ENCODE data around the gene GOLIM4.
"Not testable (repeated sequence)": the region's sequence is repeated elsewhere in the genome, so short reads cannot be mapped to it uniquely, and the experiment has no call there.

The GOLIM4 gene

DNA sequence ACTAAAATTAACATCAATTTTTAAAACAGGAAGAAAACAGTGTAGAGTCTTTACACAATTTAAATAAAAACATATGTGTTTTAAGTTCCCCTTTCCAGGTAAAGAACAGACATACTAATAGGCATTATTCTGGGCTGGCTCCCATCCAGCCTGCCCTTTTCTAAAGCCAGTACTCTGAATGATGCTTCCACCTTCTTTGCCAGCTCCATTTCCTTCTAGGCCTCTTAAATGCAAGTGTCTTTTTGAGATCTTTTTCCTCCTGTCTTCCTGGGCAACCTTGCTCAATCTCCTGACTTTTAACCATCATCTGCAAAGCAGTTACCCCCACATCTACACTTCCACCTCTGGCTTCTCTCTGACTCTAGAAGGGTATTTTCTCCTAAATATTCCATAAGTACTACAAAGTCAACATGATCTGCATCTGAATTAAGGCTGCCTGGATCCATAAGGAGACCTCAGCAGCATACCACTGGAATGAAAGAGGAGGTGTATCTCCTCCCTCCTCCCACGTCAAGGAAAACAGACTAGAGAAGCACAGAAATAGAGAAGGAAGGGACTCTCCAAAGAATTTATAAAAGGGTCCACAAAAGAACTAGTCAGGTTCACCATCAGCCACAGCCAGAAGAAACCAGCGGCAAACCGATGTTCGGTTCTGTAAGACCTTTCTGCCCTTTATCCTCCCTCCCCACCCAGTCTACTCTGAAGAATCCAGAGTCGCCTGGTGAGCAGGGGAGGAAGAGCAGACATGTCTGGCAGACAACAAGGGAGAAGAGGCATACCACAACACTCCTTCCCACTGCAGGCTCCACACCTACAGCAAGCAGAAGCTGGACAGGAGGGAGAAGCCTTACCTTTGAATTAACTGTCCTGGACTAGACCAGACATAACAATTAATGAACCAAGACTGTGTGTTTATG is 47.1 kb downstream of the GOLIM4 start:
- DNase-seq (ENCODE audit: low spot score): no peak

- no peak for DNase-seq (ENCODE audit: low spot score)
These were observed 47.8 kb downstream of the GOLIM4 start for GRCh38 chr3:168047936-168048335.

DNA sequence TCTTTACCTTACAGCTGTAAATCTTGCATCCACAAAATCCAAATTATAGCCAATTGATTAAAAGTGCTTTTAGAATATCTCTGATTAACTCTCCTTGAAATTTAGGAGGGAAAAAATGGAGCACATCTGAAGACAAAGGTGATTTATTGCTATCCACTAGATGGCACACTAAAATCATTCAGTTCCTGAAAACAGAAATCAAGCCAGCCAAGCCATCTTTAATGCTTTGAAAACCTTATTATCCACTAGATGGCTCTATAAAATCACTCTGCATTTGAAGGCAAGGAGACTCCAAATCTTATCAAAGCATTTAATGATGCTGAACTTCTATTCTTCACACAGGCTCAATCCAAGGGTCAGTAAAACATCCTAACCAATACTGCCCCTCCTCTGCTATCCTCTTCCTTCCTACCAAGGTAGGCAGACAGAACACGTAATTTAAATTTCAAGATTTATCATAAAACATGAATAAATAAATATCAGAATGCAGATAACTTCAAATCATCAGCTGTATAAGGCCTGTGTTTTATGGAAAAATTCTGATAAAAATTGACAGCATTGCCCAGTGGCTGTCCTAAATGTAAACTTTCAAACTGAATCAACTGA is 48.4 kb downstream of the GOLIM4 start:
- peak; percentile 69 for DNase-seq (ENCODE audit: low spot score)

DNA sequence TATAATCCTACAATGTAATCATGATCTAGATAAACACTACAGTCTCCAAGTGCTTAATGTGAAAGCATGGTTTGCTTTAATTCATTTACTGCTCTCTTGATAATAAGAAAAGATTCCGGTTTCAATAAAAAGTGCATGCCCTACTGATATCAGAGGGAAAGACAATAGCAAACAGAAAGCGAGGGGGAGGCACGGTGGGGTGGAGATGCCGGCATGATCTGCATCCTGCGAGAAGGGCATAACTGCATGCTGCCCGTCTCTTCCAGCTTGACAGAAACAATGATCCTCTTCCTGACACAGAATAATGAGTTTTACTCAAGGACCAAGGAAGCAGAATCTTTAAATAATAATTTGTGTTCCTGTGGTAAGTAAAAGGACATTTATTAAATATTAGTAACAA is 51.7 kb downstream of the GOLIM4 start:
- DNase-seq (ENCODE audit: low spot score): no peak

DNA sequence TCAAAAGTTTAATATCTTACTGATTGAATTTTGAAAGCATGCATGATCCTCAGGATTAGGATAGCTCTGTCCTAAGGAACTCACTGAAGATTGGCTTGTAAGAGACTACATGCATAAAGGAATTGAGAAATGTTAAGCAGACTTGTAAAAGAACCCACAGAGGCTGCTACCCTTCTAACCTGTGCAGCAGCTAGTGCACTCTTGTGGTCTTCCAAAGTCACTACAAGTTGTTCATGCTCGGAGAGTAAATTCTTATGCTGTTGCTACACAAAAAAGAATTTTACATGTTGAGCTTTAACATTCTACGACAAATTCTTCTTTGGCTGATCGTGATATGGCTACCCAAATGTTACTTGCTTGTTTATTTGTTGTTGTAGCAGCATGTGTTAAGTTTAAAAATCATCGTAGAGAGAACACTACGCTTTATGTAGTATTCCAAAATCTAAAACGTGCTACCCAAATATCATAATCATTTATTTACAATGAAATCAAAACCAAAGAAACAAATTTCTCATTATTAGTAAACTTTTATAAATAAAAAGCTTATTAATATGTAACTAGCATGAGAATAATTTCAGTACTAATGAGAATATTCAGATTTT is 55.0 kb downstream of the GOLIM4 start:
- peak; percentile 58 for DNase-seq (ENCODE audit: low spot score)

- no peak for DNase-seq (ENCODE audit: low spot score)
These were observed 58.7 kb downstream of the GOLIM4 start for GRCh38 chr3:168037020-168037419.

DNA sequence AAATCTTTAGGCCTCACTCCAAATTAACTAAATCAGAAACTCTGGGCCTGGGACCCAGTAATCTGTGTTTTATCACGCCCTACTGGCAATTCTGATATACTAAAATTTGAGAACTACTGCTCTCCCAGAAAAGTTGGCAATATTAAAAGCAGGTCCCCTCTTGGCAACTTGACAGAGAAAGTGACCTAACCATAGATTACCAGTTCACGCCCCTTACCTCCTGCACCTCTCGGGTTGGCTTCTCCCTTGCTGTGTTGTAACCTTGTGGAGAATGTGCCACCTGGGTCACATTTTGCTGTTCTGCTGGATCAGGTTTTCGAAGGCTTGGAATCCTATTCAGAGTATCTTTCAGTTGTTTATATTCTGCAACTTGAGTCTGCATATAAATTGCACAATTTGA is 59.1 kb downstream of the GOLIM4 start:
- DNase-seq (ENCODE audit: low spot score): no peak

GRCh38 chr3:168034152-168034928 is 61.4 kb downstream of the GOLIM4 start:
- DNase-seq (ENCODE audit: low spot score): peak; percentile 75

GRCh38 chr3:168030577-168030976 is 65.1 kb downstream of the GOLIM4 start:
- no peak for DNase-seq (ENCODE audit: low spot score)

- DNase-seq (ENCODE audit: low spot score): no peak
These were observed 66.0 kb downstream of the GOLIM4 start for GRCh38 chr3:168029705-168030104.

DNA sequence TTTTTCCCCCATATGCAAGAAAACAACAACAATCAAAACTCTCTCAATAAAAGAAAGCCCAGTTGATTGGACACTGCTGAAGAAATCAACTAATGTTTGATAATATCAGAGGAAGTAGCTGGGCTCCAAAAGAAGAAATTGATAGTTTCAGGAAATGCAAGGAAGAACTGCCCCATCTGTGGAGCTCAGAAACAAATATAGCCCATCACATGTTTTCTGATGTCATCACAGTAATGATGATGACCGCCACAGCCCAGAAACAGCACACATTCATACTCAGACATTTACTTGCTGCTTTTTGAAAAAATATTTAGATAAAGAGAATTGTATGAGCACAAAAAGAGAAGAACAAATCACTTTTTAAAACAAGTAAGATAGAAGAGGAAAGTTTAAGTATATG is 67.6 kb downstream of the GOLIM4 start:
- DNase-seq (ENCODE audit: low spot score): no peak

GRCh38 chr3:168026764-168027163 is 69.0 kb downstream of the GOLIM4 start:
- DNase-seq (ENCODE audit: low spot score): no peak

DNA sequence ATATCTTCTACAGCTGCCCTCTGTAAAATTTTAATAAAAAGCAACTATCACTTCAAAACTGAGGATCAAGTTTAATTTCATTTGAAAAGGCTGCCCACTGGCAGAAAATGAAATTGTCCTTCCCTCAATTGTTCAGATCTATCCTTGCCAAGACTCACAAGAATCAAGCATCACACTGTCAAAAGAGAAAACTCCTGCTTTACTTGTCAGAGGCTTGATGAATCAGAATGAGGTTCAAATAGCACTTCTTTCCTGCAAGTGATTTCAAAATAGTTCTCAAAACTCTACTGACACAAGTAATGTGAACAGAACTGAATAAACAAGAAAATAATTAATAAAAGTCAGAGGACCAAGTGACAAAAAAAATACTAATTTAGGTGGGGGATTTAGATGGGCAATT is 70.6 kb downstream of the GOLIM4 start:
- DNase-seq (ENCODE audit: low spot score): peak; percentile 4

GRCh38 chr3:168024537-168024941 is 71.2 kb downstream of the GOLIM4 start:
- peak; percentile 80 for DNase-seq (ENCODE audit: low spot score)

DNA sequence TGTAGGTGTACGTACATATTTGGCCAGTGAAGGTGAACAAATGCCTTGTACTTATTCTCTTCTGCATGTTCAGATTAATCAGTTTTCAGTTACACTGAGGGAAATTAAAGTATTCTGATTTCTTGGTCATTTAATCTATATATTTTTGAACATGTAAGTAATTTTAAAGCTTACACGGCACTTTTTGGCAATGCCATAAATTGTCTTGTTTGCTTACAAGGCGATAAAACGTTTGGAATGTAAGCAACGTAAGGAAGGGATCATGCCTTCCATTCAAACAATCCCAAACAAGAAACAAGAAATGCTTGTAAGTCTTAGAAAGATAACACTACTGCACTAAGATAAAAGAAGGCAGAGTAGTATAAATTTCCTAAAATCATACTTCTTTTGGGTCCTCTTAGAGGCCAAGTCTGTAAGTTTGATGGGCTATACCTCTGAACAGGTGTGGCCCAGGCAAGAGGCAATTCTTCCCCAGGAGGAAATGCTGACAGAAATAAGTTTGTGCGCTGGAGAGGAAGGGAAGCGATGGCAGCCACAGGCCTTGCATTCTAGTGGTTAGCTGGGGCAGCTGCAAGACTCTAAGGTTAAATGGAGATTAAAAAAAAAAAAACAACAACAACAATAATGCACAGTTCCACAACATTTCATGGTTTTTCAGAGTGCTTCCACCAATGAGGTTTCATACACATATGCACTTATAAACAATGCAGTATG is 73.8 kb downstream of the GOLIM4 start:
- no peak for DNase-seq (ENCODE audit: low spot score)

DNA sequence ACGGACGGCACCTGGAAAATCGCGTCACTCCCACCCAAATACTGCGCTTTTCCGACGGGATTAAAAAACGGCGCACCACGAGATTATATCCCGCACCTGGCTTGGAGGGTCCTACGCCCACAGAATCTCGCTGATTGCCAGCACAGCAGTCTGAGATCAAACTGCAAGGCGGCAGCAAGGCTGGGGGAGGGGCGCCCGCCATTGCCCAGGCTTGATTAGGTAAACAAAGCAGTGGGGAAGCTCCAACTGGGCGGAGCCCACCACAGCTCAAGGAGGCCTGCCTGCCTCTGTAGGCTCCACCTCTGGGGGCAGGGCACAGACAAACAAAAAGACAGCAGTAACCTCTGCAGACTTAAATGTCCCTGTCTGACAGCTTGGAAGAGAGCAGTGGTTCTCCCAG is 84.4 kb downstream of the GOLIM4 start:
- not testable (repeated sequence) for DNase-seq (ENCODE audit: low spot score)

DNA sequence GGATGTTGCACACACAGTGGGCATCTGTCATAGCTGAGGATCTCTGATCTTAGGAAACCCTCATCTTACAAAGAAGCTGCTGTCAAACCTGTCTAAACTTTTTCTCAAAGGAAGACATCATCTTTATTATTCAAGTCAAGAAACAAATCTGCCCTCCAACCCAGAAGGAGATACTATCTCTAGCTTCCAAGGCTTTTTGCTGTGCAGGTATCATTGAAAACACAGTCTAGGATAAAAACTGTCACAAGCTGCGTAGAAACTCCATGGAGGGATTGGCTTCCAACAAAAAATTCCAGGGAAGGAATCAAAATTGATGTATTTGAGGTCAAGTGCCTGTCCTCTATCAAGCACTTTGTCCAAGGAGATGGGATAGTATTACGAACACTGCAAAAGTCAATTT is 89.1 kb downstream of the GOLIM4 start:
- no peak for DNase-seq (ENCODE audit: low spot score)

DNA sequence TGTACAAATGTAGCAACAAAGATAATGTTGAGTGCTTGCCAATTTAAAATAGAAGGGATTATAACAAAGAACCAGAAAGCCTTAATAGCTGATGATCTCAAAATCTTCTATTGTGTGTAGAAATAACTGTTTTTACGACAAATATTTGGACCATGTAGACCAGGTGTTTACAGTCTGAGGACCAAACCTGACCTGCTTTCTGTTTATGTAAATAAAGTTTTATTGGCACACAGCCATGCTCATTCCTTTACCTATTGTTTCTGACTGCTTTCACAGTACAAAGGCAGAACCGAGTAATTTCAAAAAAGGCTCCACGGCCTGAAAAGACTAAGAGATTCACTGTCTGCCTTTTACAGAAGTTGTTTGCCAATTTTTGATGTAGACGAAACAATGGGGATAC is 91.8 kb downstream of the GOLIM4 start:
- DNase-seq (ENCODE audit: low spot score): no peak

GRCh38 chr3:168002786-168003368 is 92.8 kb downstream of the GOLIM4 start:
- no peak for DNase-seq (ENCODE audit: low spot score)

GRCh38 chr3:168001244-168001643 is 94.5 kb downstream of the GOLIM4 start:
- no peak for DNase-seq (ENCODE audit: low spot score)

DNA sequence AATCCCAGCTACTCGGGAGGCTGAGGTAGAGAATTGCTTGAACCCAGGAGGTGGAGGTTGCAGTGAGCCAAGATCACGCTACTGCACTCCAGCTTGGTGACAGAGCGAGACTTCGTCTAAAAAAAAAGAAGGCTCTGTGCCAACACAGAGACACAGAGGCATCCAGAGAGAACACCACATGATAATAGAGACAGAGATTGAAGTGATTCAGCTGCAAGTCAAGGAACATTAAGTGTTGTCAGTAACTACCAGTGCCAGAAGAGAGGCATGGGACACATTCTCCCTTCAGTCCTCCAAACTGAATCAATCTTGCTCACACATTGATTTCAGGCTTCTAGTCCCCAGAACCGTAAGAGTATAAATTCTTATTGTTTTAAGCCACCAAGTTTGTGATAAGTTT is 97.5 kb downstream of the GOLIM4 start:
- no peak for DNase-seq (ENCODE audit: low spot score)

Measured in AG08395 (cell line).